ENCODE results near the gene CEP112. TPM values are rescaled to one million over a fixed set of nuclear protein-coding genes. Genes with fewer than 3 reads are reported as not detected.

CEP112 gene
- total and polyA plus RNA-seq, 7 donors: 4.5 to 19.4 (median 9.7) TPM

DNA sequence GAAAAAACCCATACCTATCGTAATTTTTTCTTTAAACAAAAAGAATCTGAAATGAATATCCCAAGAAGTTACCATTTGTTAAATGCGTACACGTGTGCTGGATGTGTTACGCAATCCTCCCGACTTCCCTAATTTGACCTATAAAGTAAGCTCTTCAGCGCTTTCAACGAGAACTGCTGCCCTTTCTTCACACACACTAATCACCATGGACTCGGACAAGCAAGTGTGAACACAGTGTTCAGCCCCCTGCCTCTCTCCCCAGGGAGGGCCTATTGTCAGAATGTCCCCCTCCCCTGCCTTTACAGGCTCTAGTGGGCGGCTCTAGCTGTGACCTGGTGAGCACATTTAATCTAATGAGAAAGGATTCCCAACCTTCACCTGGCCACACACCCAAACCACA is 216.1 kb downstream of the CEP112 start:
- DNase-seq: no peak
- Histone ChIP-seq H3K36me3 (ENCODE audit: insufficient read depth in 1 of 2, low read depth in 1 of 2) (no peaks in the 10 kb centered on the region), H3K9me3 (no peaks in the 10 kb centered on the region), H3K4me3 (no peak overlapping the region), H3K27ac (no peak overlapping the region), H3K4me1 (no peaks in the 10 kb centered on the region), H3K27me3 (ENCODE audit: insufficient read depth in 3 of 3, low read length in 2 of 3) (no peaks in the 10 kb centered on the region)
- no peak for ATAC-seq
- TF ChIP-seq, protein P1, sequence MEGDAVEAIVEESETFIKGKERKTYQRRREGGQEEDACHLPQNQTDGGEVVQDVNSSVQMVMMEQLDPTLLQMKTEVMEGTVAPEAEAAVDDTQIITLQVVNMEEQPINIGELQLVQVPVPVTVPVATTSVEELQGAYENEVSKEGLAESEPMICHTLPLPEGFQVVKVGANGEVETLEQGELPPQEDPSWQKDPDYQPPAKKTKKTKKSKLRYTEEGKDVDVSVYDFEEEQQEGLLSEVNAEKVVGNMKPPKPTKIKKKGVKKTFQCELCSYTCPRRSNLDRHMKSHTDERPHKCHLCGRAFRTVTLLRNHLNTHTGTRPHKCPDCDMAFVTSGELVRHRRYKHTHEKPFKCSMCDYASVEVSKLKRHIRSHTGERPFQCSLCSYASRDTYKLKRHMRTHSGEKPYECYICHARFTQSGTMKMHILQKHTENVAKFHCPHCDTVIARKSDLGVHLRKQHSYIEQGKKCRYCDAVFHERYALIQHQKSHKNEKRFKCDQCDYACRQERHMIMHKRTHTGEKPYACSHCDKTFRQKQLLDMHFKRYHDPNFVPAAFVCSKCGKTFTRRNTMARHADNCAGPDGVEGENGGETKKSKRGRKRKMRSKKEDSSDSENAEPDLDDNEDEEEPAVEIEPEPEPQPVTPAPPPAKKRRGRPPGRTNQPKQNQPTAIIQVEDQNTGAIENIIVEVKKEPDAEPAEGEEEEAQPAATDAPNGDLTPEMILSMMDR (IDR thresholded peaks at IDR 0.05): no peak
- intact Hi-C loops (cut with DNase I): no loop called here
- WGBS, 3 donors: 77 to 90% (median 87%) methylated on average over 9 of the region's 9 CpGs

DNA sequence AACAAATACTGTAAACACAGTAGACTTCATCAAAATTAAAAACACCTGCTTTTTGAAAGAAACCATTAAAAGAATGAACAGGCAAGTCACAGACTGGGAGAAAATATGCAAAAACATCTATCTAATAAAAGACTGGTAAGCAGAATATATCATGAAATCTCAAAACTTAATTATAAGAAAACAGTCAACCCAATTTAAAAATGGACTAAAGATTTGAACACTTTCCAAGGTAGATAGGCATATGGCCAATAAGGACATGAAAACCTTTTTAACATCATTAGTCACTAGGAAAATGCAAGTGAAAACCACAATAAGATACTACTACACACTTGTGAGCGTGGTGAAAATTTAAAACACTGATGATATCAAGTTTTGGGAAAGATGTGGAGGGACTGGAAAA is 218.7 kb downstream of the CEP112 start:
- TF ChIP-seq, protein P1 (IDR thresholded peaks at IDR 0.05): no peak
- Histone ChIP-seq H3K4me1 (no peaks in the 10 kb centered on the region), H3K4me3 (no peak overlapping the region), H3K27me3 (ENCODE audit: insufficient read depth in 3 of 3, low read length in 2 of 3) (no peaks in the 10 kb centered on the region), H3K9me3 (no peaks in the 10 kb centered on the region), H3K36me3 (ENCODE audit: insufficient read depth in 1 of 2, low read depth in 1 of 2) (no peaks in the 10 kb centered on the region), H3K27ac (no peak overlapping the region)
- DNase-seq (no peak), ATAC-seq (no peak)
- intact Hi-C loops (cut with DNase I): no loop called here
- WGBS, 3 donors: 53 to 100% (median 95%) methylated on average over 1 of the region's 1 CpG

DNA sequence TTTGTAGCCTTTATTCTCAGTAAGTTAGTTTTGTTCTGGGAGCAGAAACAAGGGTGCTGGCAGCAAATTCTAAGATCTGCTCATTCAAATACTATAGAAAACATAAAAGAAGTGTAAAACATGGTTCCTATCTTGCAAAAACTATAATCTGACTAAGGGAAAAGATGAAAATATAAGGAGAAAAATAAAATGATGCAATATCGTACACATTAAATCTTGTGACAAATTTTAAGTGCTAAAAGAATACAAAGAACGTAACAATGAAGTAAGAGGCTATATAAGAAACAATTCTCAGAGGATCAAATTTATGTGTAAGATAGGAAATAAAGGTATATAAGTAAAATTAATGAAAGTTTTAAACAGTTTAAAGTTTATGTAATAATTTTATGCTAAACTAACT is 224.6 kb downstream of the CEP112 start:
- intact Hi-C loops (cut with DNase I): no loop called here
- no peaks in the 10 kb centered on the region for H3K9me3 ChIP-seq
- no peak for DNase-seq
- H3K4me3 ChIP-seq: no peak overlapping the region
- no peak for ATAC-seq
- no peak overlapping the region for H3K27ac ChIP-seq
- TF ChIP-seq, protein P1 (IDR thresholded peaks at IDR 0.05): no peak
- 95 to 96% (median 95%) methylated on average over 2 of the region's 2 CpGs for WGBS, 3 donors
- H3K36me3 ChIP-seq (ENCODE audit: insufficient read depth in 1 of 2, low read depth in 1 of 2): no peaks in the 10 kb centered on the region
- no peaks in the 10 kb centered on the region for H3K4me1 ChIP-seq
- H3K27me3 ChIP-seq (ENCODE audit: insufficient read depth in 3 of 3, low read length in 2 of 3): no peaks in the 10 kb centered on the region

DNA sequence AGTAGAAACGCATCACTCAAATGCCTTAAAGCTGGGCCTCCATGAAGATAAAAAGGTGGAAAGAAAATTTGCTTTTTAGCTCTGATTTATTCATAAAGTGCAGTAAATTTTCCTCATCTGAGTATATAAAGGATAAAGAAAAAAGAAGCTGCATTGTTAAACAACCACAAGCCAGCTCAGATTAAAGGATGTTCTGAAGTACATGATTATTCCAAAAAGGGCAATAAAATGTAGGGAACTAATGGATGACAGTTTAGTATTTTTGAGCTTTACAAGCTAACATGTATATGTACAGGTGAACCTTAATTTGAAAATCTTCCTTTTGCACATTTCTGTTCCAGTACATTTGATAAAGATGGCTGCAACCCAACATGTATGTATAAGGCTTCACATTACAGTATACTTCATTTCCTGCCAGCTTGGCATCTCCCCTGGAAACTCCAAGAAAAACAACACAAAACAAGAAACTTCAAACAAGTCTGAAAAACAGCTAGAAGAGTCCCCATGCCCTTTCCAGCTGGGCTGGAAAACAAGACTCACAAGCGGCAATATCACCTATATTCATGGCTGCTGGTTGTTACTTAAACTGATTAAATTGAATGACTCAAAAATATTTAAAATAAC is 225.7 kb downstream of the CEP112 start:
- ATAC-seq (no peak), DNase-seq (no peak)

More for the DNA sequence above, 225.7 kb downstream of the CEP112 start:
- H3K27me3 ChIP-seq (ENCODE audit: insufficient read depth in 3 of 3, low read length in 2 of 3): no peaks in the 10 kb centered on the region
- TF ChIP-seq, protein P1 (IDR thresholded peaks at IDR 0.05): no peak
- H3K4me3 ChIP-seq: no peak overlapping the region
- H3K27ac ChIP-seq: no peak overlapping the region
- H3K4me1 ChIP-seq: no peaks in the 10 kb centered on the region
- no peaks in the 10 kb centered on the region for H3K9me3 ChIP-seq
- WGBS, 3 donors: 87 to 93% (median 89%) methylated on average over 2 of the region's 2 CpGs
- peaks cover 0 to 2% of the 10 kb centered on the region in 2 donors for H3K36me3 ChIP-seq (ENCODE audit: insufficient read depth in 1 of 2, low read depth in 1 of 2)
- intact Hi-C loops (cut with DNase I): no loop called here
